Testis (tissue), 3 donors: ENCODE measurements around the gene ATP6V0A4. TPM values are rescaled to one million over a fixed set of nuclear protein-coding genes. Genes with fewer than 3 reads are reported as not detected.

Source experiments
- DNase-seq: peaks from one replicate; pipeline ENCODE4 v3.0.0-alpha.2; 2019
- H3K27ac ChIP-seq, 2 donors: fragments of 200-600 bp; sonication (generic); one replicate each; pipeline ENCODE4 v1.5.1; 2019
- H3K27me3 ChIP-seq: fragments of 200-600 bp; sonication (generic); one replicate; pipeline ENCODE4 v1.5.1; 2019
- H3K36me3 ChIP-seq: fragments of 200-600 bp; sonication (generic); one replicate; pipeline ENCODE4 v1.5.1; 2017; ENCODE audit warnings: low read depth; ENCODE audit errors: missing control alignments
- H3K4me1 ChIP-seq: fragments of 200-600 bp; sonication (generic); one replicate; pipeline ENCODE4 v1.5.1; 2019
- H3K4me3 ChIP-seq, 2 donors: fragments of 200-600 bp; sonication (generic); one replicate each; pipeline ENCODE4 v1.5.1; 2017 to 2019
- H3K9me3 ChIP-seq: fragments of 200-600 bp; sonication (generic); one replicate; pipeline ENCODE4 v1.5.1; 2017
- POLR2A ChIP-seq: fragments of 450-650 bp; IDR thresholded peaks from one replicate; pipeline ENCODE4 v1.6.1; 2017; ENCODE audit warnings: antibody characterized with exemption, mild to moderate bottlenecking, moderate library complexity
- WGBS, 2 donors: methylation state at CpG; one replicate each; pipeline ENCODE4 v1.1.5; 2018; 5-methylcytosine and 5-hydroxymethylcytosine counted together
- intact Hi-C: fragments of 100-400 bp; cut with DNase I; formaldehyde crosslinking; loops from one replicate; pipeline ENCODE4 v1.15.1; 2023; ENCODE audit warnings: low total_unique reads
- polyA plus RNA-seq: library from polyadenylated mRNA; stranded (reverse); fragments of 350-450 nt; fragmentation: Illumina TruSeq; extraction: RNeasy Lipid Tissue Mini Kit (QIAGEN cat#74804); gene quantifications from one replicate; pipeline ENCODE4 v1.2.3, GENCODE V29; 2014; ENCODE audit warnings: low read depth, low replicate concordance; ENCODE audit not compliant: insufficient read depth
- total RNA-seq, 2 donors: library from RNA; depleted of rRNA; stranded (reverse); fragments of >200 nt; gene quantifications; one replicate each; pipeline ENCODE4 v1.2.3, GENCODE V29; 2016
- TF ChIP-seq, protein P1 (sequence below), 3 experiments: fragments of 450-650 bp in 2 of 3; fragments of 200-600 bp in 1 of 3; sonication (generic) in 1 of 3; IDR thresholded peaks; one replicate each; pipeline ENCODE4 v1.5.1; 2016 to 2019; ENCODE audit warnings: antibody characterized with exemption in 3 of 3, mild to moderate bottlenecking in 2 of 3, moderate library complexity in 1 of 3

Gene ATP6V0A4
- total and polyA plus RNA-seq, 3 donors from 2014 or later: 0.65 to 1.8 (median 0.79) TPM

DNA sequence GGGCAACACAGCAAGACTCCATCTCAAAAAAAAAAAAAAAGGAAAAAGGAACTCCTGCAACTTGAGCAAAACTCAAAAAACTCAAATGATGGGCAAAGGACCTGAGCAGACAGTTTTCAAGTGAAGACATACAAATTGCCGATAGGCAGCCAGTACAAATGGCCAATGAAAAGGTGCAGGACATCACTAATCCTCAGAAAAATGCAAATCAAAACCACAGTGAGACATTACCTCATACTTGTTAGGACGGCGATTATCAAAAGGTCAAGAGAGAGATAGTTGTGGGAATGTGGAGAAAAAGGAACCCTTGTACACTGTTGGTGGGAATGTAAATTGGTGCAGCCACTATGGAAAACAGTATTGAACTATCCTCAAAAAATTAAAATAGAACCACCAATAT is 113.7 kb downstream of the ATP6V0A4 start:
- intact Hi-C loops: no loop called here
- Histone ChIP-seq H3K36me3 (no peaks in the 10 kb centered on the region), H3K4me3 (no peak overlapping the region), H3K4me1 (no peaks in the 10 kb centered on the region), H3K27me3 (no peaks in the 10 kb centered on the region), H3K27ac (no peak overlapping the region), H3K9me3 (no peaks in the 10 kb centered on the region)
- DNase-seq: no peak
- no peak for TF ChIP-seq POLR2A
- TF ChIP-seq, protein P1, sequence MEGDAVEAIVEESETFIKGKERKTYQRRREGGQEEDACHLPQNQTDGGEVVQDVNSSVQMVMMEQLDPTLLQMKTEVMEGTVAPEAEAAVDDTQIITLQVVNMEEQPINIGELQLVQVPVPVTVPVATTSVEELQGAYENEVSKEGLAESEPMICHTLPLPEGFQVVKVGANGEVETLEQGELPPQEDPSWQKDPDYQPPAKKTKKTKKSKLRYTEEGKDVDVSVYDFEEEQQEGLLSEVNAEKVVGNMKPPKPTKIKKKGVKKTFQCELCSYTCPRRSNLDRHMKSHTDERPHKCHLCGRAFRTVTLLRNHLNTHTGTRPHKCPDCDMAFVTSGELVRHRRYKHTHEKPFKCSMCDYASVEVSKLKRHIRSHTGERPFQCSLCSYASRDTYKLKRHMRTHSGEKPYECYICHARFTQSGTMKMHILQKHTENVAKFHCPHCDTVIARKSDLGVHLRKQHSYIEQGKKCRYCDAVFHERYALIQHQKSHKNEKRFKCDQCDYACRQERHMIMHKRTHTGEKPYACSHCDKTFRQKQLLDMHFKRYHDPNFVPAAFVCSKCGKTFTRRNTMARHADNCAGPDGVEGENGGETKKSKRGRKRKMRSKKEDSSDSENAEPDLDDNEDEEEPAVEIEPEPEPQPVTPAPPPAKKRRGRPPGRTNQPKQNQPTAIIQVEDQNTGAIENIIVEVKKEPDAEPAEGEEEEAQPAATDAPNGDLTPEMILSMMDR (IDR thresholded peaks at IDR 0.05): no peak
- WGBS, 2 donors: 59 to 65% methylated on average over 3 of the region's 3 CpGs

DNA sequence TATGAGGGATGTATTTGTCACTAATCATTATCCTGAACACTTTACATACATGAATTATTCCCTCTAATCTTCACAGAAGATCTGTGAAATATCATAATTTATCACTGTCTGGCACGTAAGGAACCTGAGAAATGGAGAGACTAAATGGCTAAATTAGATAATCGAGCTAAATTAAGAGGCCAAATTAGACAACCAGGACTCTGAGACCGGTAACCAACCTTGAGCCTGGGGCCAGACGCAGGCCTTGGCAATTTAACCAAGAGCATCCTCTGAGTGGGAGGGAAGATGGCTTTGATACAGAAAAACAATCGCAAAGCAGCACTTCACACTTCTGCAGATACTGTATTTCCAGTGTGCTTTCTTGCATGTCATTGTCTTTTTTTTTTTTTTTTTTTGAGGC is 118.2 kb downstream of the ATP6V0A4 start:
- DNase-seq: no peak
- intact Hi-C loops: no loop called here
- Histone ChIP-seq H3K27me3 (no peaks in the 10 kb centered on the region), H3K4me3 (no peak overlapping the region), H3K27ac (no peak overlapping the region), H3K36me3 (no peaks in the 10 kb centered on the region), H3K9me3 (no peaks in the 10 kb centered on the region), H3K4me1 (no peaks in the 10 kb centered on the region)
- 44 to 67% methylated on average over 5 of the region's 5 CpGs for WGBS, 2 donors
- no peak for TF ChIP-seq POLR2A
- TF ChIP-seq, protein P1 (IDR thresholded peaks at IDR 0.05): no peak

DNA sequence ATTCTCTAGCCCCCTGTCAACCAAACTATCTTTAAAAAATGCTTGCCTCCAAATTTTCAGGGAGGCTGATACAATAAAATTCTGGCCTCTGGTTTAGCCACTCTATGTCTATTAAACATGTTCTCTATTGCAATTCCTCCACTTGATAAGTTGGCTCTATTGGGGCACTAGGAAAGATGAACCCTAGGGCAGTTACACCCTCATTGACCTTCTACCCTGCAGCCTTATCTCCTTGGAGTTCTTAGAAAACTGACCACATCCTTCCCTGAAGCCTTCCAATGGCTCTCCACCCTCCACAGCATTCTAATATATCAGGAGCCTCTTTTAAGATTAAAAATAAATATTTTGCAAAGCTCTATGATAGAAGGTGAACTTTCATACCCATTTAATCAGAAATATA is 127.4 kb downstream of the ATP6V0A4 start:
- intact Hi-C loops: no loop called here
- no peak for DNase-seq
- no peak overlapping the region for H3K4me3 ChIP-seq
- no peak overlapping the region for H3K27ac ChIP-seq
- H3K36me3 ChIP-seq: no peaks in the 10 kb centered on the region
- H3K4me1 ChIP-seq: no peaks in the 10 kb centered on the region
- no peaks in the 10 kb centered on the region for H3K9me3 ChIP-seq
- no peak for TF ChIP-seq POLR2A
- TF ChIP-seq, protein P1 (IDR thresholded peaks at IDR 0.05): no peak
- H3K27me3 ChIP-seq: no peaks in the 10 kb centered on the region

DNA sequence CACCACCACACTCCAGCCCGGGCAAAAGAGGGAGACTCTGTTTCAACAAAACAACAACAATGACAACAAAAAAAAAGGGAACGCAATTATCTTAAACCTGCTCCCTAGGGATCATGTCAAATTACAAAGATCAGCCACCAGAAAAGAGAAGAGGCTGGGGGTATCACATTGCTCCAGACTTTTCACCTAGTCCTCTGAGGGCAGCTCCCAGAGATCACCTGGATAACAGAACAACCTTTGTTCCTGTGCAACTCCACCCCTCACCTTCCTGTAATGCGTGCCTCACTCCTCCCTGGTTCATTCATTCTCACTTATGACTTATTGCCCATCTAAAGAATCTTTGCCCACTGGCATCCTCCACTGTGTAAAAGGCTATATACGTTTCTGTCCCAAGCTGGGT is 128.6 kb downstream of the ATP6V0A4 start:
- no peak overlapping the region for H3K4me3 ChIP-seq

DNA sequence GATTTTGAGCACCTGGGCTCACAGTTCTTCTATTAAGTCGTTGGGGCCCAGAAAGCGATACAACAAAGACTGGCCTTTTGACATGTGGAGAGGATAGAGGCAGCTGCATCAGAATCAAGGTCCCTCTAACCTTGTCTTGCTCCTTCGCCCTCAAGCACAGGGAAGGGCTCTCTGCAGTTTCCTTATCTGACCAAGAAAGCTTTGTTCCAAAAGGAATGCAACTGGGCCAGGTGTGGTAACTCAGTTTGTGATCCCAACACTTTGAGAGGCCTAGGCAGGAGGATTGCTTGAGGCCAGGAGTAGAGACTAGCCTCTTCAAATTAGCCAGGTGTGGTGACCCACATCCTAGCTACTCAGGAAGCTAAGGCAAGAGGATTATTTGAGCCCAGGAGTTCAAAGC is 129.1 kb downstream of the ATP6V0A4 start:
- DNase-seq: no peak
- WGBS, 2 donors: 73 to 86% methylated on average over 3 of the region's 3 CpGs
- TF ChIP-seq POLR2A: no peak
- TF ChIP-seq, protein P1 (IDR thresholded peaks at IDR 0.05): no peak
- intact Hi-C loops: no loop called here
- Histone ChIP-seq H3K36me3 (no peaks in the 10 kb centered on the region), H3K27me3 (no peaks in the 10 kb centered on the region), H3K9me3 (no peaks in the 10 kb centered on the region), H3K27ac (no peak overlapping the region), H3K4me1 (no peaks in the 10 kb centered on the region), H3K4me3 (no peak overlapping the region)

More for the DNA sequence above, 128.6 kb downstream of the ATP6V0A4 start:
- no peak for DNase-seq
- intact Hi-C loops: no loop called here
- H3K27me3 ChIP-seq: no peaks in the 10 kb centered on the region
- TF ChIP-seq, protein P1 (IDR thresholded peaks at IDR 0.05): no peak
- no peak for TF ChIP-seq POLR2A
- H3K36me3 ChIP-seq: no peaks in the 10 kb centered on the region
- H3K27ac ChIP-seq: no peak overlapping the region
- no peaks in the 10 kb centered on the region for H3K9me3 ChIP-seq
- WGBS, 2 donors: 75 to 93% methylated on average over 3 to 4 of the region's 4 CpGs
- no peaks in the 10 kb centered on the region for H3K4me1 ChIP-seq
